Lower leg skin (tissue), 3 donors: ENCODE data around the gene QRICH2.
"Not testable (repeated sequence)": the region's sequence is repeated elsewhere in the genome, so short reads cannot be mapped to it uniquely, and the experiment has no call there.

Experiments
- POLR2A ChIP-seq, 2 donors: fragments of 450-650 bp; IDR thresholded peaks; one replicate each; pipeline ENCODE4 v1.6.1; 2016 to 2017; ENCODE audit warnings: antibody characterized with exemption in 2 of 2, mild to moderate bottlenecking in 1 of 2, moderate library complexity in 1 of 2
- TF ChIP-seq, protein P1 (sequence below), 3 donors: fragments of 450-650 bp; IDR thresholded peaks; one replicate each; pipeline ENCODE4 v1.5.1; 2016; ENCODE audit warnings: antibody characterized with exemption in 3 of 3, mild to moderate bottlenecking in 3 of 3, moderate library complexity in 2 of 3

DNA sequence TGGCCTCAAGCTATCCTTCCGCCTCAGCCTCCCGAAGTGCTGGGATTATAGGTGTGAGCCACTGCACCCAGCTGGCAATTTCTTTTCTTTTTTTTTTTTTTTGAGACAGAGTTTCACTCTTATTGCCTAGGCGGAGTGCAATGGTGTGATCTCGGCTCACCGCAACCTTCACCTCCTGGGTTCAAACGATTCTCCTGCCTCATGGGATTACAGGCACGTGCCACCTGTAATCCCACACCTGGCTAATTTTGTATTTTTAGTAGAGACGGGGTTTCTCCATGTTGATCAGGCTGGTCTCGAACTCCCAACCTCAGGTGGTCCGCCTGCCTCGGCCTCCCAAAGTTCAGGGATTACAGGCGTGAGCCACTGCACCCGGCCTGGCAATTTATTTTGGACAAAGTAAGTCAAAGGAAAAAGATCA lies 40.5 kb downstream of the QRICH2 start:
- TF ChIP-seq, protein P1, sequence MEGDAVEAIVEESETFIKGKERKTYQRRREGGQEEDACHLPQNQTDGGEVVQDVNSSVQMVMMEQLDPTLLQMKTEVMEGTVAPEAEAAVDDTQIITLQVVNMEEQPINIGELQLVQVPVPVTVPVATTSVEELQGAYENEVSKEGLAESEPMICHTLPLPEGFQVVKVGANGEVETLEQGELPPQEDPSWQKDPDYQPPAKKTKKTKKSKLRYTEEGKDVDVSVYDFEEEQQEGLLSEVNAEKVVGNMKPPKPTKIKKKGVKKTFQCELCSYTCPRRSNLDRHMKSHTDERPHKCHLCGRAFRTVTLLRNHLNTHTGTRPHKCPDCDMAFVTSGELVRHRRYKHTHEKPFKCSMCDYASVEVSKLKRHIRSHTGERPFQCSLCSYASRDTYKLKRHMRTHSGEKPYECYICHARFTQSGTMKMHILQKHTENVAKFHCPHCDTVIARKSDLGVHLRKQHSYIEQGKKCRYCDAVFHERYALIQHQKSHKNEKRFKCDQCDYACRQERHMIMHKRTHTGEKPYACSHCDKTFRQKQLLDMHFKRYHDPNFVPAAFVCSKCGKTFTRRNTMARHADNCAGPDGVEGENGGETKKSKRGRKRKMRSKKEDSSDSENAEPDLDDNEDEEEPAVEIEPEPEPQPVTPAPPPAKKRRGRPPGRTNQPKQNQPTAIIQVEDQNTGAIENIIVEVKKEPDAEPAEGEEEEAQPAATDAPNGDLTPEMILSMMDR (IDR thresholded peaks at IDR 0.05) = not testable (repeated sequence)
- not testable (repeated sequence) for TF ChIP-seq POLR2A (IDR thresholded peaks at IDR 0.05)
